CD1c-positive myeloid dendritic cell (primary cell): ENCODE measurements around the gene DNAH7.
A peak's percentile ranks its signal among the peaks of the same experiment; 100 is the strongest.

ENCODE experiments used
- DNase-seq: peaks from one replicate; pipeline ENCODE4 v3.0.0-alpha.2; 2016; ENCODE audit errors: extremely low spot score

DNAH7 gene

DNA sequence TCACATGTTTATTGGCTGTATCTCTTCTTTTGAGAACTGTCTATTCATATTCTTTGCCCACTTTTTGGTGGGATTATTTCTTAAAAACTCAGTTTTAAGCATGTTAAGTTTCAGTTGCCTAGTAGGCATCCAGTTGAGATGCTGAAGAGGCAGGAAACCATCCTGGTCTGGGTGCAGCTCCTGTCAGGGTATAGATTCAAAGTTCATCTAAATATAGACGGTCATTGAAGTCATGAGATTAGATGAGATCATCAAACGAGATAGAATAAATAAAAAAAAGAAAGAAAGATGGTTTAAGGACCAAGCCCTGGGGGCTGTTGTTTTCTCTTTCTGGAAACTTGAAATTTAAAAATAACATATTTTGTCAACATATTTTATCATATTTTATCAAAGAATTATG, 9.2 kb upstream of the DNAH7 start:
- no peak for DNase-seq

- no peak for DNase-seq
These were observed 8.3 kb upstream of the DNAH7 start for GRCh38 chr2:196076778-196077568.

DNA sequence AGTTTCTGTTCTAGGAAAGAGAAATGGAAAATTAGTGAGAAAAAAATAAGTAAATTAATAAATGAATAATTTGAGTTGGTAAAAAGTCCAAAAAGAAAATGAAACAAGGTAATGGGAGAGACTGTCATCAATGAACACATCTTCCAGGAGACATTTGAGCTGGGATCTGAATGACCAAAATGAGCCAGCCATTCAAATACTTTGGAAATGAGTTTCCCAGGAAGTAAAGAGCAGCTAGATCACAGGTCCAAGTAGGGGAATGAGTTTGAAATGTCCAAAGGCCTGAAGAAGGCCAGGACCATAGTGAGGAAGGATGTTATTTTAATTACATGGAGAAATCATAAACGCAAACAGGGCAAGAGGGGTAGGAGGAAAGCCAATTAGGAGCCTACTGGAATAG, 6.6 kb upstream of the DNAH7 start:
- DNase-seq: no peak

- no peak for DNase-seq
These were observed 6.0 kb upstream of the DNAH7 start for GRCh38 chr2:196074631-196075030.

GRCh38 chr2:196073521-196073920, 4.9 kb upstream of the DNAH7 start:
- no peak for DNase-seq

DNA sequence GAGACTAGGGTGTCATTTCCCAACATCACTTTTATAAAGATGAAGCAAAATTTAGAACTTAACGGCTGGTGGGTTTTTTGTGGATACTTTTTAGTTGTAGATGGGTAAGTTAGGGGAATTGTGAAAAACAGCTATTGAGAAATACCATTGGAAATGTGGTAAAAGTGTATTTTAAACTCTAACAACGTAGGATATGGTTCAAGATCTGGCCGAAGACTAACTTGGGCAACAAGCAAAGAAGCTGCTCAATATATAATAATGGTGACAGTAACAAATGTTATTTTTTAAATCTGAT, 1.6 kb downstream of the DNAH7 start:
- DNase-seq: no peak

DNA sequence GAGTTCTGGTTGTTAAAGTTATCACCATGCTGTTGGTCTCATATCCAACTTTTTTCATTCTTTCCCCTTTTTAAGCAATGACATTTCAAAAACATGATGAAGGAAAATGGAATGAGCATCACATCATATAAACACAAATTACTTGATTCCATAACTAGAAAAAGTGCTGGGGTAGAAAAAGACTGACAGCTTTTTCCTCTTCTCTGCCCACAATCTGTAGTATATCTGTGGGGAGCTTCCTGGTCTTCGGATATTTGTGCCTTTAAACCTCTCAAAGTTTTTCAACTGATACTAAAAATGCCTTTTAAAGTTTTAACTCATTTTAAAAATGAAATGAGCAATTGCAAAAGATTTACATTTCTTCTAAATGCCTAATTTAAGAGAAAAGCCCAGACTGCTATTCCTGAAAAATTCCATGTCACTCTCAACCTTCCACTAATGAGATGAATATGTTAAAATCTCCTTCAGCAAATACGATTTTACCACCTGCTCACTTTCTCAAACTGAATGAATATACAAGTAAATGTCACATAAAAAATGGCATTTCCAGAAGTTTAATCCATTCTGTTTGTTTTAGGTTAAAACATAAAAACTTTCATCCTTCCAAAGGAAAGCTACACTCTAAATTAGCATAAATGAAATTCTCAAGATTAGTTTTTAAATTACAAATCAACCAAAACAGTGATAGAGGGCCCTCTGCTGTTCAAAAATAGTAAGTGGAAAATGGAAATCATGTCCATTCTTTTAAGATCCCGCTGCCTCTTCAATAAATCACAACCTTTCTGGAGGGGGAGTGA, 2.1 kb downstream of the DNAH7 start:
- peak; percentile 63 for DNase-seq

DNA sequence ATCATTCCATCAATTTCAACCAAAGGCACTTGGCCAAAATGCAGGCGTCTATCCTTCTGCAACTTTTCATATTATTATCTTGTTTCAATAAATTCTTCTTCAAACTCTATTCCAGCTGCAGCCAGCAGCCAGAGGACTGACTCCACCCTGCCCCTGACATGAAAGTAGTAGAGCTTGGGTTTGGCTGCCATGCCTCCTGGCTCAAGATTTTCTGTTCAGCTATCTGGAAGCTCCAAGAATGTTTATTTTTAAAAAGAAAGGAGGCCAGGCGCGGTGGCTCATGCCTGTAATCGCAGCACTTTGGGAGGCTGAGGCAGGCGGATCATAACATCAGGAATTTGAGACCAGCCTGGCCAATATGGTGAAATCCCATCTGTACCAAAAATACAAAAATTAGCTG, 4.9 kb downstream of the DNAH7 start:
- no peak for DNase-seq

DNA sequence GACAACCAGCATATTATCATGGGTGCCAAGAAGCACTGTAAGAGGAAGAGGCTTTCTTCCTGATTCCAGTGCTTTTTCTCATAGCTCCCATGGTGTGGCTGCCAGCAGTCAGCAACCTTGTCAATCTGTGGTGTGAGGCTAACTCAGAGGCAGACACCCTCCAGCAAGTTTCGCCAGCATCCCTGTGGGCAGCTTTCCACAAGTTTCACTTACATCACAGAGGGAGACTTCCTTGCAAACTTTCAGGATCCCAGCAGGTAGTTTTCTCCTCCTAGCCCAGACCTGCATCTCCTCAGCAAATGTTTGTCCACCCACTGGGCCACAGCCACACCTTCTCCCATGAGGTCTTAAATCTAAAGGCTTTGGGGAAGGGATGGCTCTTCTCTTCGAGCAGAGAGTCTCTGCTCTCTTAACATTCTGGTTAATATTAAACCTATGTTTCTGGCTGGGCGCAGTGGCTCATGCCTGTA, 9.1 kb downstream of the DNAH7 start:
- no peak for DNase-seq

DNA sequence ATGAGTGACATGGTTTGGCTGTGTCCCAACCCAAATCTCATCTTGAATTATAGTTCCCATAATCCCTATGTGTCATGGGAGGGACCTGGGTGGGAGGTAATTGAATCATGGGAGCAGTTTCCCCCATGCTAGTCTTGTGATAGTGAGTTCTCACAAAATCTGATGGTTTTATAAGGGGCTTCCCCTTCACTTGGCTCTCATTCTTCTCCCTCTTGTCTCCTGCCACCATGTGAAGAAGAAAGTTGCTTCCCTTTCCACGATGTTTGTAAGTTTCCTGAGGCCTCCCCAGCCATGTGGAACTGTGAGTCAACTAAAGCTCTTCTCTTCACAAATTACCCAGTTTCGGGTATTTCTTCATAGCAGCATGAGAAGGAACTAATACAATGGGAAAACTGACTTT, 14.0 kb downstream of the DNAH7 start:
- peak; percentile 55 for DNase-seq

- peak; percentile 19 for DNase-seq
These were observed 22.3 kb downstream of the DNAH7 start for GRCh38 chr2:196046123-196046917.

GRCh38 chr2:196041786-196042185, 26.9 kb downstream of the DNAH7 start:
- no peak for DNase-seq

DNA sequence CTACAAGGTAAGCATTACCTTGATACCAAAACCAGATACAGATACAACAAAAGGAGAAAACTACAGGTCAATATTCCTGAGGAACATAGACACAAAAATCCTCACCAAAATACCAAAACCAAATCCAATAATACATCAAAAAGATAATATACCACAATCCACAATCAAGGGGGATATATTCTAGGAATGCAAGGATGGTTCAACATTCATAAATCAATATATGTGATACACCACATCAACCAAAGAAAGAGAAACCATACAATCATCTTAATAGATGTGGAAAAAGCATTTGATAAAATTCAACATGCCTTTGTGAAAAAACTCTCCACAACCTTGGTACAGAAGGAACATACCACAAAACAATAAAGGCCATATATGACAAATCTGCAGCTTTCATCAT, 28.4 kb downstream of the DNAH7 start:
- DNase-seq: no peak

- no peak for DNase-seq
These were observed 32.2 kb downstream of the DNAH7 start for GRCh38 chr2:196036442-196036841.

DNA sequence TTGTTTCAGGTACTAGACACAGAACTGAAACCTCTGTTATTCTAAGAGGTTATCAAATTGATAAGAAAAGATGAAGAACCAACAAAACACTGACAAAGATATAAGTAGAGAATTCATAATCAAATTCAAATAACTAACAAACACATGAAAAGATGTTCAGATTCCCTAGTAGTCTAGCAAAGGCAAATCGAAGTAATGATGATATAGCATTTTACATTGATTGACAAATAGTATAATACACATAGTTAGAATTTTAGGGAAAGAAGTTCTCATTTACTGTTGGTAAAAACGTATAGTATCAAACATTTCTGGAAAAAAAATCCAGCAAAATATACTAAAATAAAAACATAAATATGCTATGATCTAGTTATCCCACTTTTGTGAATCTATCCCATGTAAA, 50.6 kb downstream of the DNAH7 start:
- no peak for DNase-seq

DNA sequence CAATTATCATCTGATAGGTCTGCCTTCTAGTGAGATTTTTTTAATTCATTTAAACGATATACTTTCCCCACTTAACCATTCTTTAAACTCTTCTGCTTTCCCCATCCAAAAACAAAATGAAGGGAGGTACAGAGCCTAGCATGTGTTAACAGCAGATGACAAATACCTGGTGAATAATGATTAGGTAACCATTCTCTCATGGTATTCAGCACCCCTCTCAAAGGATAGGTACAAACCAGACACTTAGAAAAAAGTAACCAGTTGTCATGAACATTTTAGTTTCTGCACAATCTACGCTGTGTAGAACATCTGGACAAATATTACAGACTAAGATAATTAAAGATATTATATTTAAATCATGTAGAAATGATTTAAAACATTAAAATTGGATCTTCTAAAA, 56.3 kb downstream of the DNAH7 start:
- no peak for DNase-seq

- no peak for DNase-seq
These were observed 68.1 kb downstream of the DNAH7 start for GRCh38 chr2:196000551-196000950.

DNA sequence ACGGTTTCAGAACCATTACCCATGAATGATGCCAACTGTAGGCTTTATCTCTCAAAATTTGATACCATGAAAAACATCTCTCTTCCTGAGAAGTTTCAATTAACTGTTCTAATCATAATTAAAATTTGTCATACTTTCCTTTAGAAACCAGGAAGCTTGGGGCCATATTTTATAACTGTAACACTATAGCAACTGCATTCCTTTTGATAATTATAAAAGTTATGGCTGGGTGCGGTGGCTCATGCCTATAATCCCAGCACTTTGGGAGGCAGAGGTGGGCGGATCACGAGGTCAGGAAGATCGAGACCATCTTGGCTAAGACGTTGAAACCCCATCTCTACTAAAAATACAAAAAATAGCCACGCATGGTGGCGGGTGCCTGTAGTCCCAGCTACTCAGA, 70.6 kb downstream of the DNAH7 start:
- DNase-seq: no peak

- no peak for DNase-seq
These were observed 73.1 kb downstream of the DNAH7 start for GRCh38 chr2:195995499-195995898.

GRCh38 chr2:195993623-195994022, 75.0 kb downstream of the DNAH7 start:
- no peak for DNase-seq

- no peak for DNase-seq
These were observed 82.9 kb downstream of the DNAH7 start for GRCh38 chr2:195985741-195986140.

GRCh38 chr2:195984923-195985726, 83.5 kb downstream of the DNAH7 start:
- no peak for DNase-seq
